NCI-H1436 treated with DMSO at 0.1 percent for 48 hours (cell line): Measurements from ENCODE around the gene FAM120B.
"Not testable (repeated sequence)": the region's sequence is repeated elsewhere in the genome, so short reads cannot be mapped to it uniquely, and the experiment has no call there.

Source experiments
- DNase-seq: peaks from one replicate; lab custom pipeline; 2025; lab: John Stamatoyannopoulos, UW

Gene FAM120B

DNA sequence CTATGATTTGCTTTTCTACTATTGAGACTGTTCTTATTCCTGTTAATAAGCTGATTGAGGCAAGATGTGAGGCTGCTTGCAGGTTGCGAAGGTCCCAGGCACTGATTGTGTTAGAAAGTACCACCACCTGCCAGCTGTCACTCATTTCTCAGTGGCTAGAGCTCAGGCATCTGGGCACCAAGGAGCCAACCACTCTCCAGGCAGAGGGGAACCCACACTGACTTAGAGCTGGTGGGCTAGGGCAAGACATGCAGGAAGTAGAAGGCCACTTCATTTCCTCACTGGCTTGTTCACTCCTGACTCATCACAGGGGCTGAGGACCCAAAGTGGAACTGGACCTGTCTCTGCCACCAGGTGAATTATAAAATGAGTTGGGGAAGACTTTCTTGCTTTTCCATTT lies 7.9 kb upstream of the FAM120B start:
- no peak for DNase-seq

DNA sequence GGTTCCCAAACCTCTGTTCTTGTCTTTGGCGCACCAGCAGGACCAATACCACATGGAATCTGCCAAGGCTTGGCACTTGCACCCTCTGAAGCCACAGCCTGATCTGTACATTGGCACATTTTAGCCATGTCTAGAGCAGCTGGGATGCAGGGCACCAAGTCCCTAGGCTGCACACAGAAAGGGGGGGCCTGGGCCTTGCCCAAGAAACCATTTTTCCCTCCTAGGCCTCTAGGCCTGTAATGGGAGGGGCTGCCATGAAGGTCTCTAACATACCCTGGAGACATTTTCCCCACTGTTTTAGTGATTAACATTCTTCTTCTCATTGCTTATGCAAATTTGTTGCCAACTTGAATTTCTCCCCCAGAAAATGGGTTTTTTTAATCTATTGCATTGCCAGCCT lies 5.4 kb upstream of the FAM120B start:
- DNase-seq: no peak

DNA sequence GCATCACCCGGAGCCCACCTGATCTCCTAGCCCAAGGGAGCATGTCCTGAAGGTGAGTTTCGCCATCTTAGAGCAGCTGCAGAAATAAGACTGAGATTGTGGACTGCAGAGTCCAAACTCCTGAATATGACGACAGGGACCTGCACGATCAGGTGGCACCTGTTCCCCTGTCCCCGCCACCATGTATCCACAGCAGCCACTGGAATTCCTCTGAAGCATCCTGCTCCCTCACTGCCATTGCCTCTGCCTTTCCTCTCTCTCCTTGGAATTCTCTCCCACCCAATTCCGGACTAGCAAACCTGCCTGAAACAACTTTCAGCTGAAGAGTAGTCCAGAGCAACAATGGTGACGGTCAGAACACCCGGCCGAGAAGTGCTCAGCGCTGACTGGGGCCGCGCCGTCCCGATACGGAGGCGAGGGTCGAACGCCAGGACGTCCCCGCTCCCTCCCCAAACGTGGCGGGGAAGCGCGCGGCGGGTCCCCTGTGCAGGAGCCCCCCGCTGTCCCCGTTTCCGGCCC lies 694 bp upstream of the FAM120B start:
- DNase-seq: no peak

DNA sequence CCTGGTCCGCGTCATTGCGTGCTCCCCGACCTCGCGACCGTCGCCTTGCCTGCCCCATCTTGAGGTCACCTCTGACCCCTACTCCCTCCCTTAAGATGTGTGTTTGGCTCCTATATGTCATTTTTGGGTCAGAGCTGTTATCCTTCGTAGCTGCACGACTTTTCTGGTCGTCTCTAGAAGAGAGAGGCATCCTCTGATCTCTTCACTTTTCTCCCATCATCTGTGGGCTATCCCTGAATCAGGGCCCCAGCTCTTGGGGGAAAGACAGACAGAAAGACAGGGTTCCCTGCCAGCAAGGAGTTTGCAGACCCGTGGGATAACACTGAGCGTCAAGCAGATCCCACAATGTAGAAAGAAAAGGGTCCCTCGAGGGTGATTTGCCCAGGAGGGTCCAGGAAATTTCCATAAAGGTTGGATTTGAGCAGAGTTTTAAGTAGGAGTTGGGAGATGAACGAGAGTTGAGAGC lies 555 bp downstream of the FAM120B start:
- DNase-seq: no peak

DNA sequence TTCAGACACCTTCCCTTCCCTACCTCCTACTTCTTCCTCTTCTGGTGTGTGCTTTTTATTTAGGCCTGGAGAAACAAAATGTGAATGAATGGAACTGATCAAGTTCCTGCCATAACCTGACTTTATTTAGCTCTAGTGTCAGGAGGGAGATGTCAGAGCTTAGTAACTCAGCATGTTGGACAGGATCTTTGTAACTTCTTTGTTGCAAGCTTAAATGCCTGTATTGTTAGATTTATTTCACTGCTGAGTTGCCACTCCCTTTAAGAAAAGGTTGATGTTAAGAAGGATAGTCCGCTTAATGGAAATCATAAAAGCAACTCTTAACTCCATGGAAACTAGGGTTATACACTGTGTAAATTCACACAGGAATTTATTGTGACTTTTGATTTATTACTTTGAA lies 2.2 kb downstream of the FAM120B start:
- DNase-seq: no peak

DNA sequence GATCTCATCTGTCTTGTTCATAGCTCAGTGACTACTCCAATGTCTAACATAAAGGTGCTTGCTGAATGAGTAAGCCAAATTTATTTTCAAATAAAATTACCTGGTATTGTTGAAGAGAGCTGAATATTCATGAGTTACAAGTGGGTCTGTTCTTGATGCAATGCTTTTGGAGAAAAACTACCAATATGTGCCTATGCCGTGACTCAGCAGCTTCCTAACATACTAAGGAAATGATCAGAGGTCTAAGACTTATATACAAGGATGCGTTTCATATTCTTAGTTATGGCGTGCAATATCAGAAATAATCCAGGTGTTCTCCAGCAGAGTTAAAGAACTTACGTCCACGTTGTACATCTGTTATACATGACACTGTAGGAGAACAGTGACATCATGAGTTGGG lies 5.1 kb downstream of the FAM120B start:
- no peak for DNase-seq

DNA sequence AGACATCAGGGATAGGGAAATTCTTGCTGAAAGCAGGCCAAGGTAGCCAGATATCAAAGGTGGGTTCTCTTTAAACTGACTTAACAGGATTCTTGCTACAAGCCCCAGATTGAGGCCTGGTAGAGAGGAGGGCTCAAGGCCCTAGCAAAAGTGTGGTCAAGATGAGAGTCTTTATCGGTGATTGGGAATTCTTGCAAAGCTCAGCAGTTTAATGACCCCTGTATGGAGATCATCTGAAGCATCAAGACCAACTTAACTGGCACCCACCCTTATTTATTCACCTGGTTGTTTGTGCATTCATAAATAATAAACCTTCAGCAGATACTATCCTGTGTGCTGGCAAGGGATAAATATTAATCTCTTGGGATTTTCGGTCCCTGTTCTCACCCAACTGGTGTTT lies 6.3 kb downstream of the FAM120B start:
- DNase-seq: no peak

DNA sequence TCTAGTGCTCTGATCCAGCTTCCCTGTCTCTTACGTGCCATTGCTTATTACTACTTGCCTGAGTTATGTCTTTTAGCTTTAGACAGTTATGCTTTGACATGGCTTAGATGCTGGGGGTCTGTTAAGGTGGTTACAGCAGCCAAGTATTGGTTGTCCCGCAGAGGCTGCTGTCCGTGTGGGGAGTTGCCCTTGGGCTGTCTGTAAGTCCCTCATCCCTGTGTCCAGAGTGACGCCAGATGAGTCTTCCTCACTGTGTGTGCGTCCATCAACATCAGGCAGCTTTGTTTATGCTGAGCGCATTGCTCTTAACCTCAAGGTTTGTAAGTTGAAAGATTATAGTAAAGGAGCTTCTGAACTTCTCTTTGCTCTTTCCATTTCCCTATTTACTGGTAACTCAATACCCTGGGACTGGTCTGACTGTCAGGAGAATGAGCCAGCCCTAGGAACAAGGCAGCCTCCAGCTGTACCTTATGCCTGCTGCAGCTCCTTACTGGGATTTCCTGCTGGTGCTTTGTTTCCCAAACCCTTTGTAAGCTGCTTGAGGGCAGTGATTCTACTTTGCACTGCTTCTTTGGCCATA lies 7.2 kb downstream of the FAM120B start:
- DNase-seq: no peak

DNA sequence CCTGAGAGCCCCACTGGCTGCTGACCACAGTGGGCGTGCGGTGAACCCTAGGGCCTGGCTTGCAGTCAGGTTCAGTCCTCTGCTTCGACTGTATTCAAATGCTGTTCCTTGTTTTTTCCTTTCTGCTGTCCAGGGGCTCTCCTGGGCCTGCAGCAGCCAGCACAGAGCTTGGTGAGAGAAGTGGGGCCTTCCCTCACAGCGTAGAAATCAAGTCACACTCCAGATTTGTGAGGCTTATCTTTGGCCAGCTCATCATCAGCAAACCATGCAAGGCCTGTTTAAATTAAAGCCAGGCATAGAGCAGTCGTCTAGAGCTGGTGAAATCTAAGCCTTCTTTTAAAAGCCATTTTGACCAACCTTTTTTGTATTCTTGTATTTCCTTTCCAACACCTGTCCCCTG lies 8.4 kb downstream of the FAM120B start:
- DNase-seq: no peak

DNA sequence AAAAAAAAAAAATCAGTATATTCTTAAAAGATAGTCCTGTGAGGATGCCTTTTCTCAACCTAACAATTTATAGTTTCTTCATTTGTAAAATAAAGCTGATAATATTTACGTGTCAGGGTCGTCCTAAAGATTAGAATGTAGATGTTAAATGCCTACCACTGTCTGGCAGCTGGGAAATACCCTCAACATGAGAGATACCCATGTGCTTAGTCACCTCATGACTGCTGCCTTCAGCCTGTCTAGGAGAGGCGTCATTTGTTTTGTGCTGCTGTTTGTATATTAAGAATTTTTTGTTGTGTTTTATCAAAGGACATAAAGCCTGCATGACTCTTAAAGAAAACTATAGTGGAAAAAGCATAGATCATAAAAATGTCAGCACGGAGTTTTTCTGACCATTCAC lies 9.5 kb downstream of the FAM120B start:
- DNase-seq: no peak

DNA sequence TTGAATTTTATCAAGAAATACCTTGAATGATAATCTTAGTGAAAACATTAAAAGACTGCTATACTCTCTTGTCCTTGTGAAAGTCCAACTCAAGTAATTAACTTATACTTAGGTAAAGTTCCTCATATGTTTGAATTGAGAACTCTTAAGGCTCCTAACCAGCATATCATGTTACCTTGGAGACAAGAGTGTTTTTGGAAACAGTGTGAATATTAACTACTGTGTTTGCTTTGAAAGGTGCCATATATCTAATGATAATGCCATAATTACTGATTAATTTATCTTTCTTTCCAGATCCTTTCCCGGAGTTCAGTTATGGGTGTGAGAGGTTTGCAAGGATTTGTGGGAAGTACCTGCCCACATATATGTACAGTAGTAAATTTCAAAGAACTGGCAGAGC lies 10.5 kb downstream of the FAM120B start:
- DNase-seq: no peak

DNA sequence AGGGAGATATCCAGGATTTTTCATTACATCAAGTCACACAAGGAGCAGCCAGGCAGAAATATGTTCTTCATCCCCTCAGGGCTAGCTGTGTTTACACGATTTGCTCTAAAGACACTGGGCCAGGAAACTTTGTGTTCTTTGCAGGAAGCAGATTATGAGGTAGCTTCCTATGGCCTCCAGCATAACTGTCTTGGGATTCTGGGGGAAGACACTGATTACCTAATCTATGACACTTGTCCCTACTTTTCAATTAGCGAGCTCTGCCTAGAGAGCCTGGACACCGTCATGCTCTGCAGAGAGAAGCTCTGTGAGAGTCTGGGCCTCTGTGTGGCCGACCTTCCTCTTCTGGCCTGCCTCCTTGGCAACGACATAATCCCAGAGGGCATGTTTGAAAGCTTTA lies 11.2 kb downstream of the FAM120B start:
- DNase-seq: no peak

DNA sequence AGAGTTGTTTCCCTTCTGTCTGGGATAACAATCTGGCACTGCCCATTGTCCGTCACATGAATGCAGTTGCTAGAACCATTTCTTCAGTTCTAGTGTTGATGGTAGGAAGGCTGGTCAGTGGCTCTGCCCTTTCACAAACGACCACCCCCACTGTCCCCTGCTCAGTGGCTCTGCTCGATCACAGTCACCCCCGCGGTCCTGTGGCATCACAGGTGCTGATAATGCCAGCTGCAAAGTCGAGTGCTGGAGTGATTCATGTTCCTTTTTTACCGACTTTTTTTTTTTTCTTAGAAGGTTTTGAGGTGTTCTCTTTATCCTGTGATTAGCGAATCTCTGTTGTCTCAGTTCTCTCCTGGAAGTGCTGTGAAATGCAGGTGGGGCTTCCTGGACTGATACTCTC lies 22.8 kb downstream of the FAM120B start:
- DNase-seq: no peak

DNA sequence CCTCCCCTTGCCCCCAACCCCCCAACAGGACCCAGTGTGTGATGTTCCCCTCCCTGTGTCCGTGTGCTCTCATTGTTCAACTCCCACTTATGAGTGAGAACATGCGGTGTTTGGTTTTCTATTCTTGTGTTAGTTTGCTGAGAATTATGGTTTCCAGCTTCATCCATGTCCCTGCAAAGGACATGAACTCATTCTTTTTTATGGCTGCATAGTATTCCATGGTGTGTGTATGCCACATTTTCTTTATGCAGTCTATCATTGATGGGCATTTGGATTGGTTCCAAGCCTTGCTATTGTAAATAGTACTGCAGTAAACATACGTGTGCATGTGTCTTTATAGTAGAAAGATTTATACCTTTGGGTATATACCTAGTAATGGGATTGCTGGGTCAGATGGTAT lies 28.6 kb downstream of the FAM120B start:
- not testable (repeated sequence) for DNase-seq

DNA sequence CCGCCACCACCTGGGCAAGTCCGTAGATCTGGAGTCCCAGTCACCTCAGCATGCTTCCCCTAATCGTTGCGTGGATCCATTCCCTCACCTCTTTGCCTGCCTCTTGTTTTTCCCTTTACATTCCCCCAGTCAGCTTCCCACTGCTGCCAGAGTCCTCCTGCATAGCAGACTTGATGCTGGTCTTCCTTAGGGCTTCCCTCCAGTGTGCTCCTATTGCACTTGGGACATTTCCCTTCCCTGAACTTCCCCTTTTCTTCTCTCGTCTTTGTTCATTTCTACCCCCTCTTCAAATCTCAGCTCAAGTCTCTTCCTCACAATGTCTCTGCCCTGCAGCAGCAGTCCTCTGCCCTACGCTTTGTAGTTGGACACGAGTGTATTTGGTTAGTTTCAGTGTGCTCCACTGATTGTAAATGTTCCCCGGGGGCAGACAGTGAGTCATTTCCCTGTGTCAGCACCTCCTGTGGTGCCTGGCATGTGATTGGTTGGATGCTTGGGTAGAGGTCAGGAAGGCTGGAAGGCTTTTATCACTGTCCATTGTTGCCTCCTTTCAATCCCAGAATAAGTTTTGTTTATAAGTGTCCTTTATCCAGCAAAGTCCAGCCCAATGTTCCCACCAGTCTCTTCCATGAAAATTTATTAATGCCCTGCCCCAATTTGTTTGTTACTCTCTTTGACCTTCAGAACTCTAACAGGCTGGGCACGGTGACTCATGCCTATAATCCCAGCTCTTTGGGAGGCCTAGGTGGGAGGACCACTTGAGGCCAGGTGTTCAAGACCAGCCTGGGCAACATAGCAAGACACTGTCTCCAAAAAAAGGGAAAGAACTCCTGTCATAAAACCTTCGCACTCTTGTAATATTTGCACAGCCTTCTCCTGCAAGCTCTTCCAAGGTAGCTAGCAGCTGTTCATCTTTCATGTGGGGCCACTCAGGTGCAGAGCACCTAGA lies 38.3 kb downstream of the FAM120B start:
- DNase-seq: no peak

DNA sequence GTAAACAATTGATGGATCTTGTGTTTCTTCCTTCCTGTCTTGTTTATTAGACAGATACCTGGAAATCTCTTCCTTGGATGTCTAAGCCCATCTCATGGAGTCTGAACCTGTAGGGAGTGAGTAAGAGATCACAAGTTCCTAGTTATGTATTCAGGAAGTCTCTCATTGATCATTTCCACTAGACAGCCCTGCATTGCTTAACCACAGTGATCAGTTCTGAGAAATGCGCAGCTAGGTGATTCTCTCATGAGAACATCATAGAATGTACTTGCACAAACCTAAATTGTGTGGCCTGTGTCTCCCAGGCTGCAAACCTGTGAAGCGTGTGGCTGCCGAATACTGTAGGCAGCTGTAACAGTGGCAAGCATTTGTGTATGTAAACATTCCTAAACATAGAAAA lies 39.1 kb downstream of the FAM120B start:
- DNase-seq: no peak

DNA sequence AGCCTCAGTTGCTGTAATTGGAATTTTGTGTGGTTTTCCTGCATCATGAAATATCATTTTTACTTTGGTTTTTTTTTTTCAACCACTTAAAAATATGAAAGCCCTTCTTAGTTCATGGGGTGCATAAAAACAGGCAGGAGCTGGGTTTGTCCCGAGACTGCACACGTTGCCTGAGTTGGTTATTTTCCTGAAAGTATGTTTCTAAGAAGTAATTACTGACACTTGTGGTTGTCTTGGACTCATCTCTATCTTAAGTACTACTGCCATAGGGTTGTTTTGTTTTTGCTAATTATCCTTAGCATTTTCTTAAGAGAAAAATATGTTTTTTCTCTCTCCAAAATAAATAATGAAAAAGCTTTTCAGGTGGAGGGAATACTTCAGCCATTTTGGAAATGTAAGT lies 40.1 kb downstream of the FAM120B start:
- no peak for DNase-seq

DNA sequence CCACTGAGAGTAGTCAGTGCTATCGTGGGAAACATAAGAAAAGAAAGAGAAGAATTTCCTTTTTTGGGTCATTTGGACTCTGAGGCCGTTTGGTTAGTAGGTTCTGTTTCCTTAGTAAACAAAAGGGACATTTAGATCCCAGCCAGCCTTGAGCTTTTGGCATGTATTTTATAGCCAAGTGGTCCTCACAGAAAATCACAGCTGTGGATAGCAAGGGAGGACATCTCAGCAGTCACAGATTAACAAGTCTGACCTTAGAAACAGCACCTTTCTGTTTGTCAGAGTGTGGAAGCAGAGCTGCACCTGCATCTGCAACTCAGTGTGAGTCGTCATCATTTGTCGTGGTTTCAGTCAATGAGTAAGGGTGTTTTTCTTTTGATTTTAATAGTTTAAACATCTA lies 40.5 kb downstream of the FAM120B start:
- DNase-seq: no peak

DNA sequence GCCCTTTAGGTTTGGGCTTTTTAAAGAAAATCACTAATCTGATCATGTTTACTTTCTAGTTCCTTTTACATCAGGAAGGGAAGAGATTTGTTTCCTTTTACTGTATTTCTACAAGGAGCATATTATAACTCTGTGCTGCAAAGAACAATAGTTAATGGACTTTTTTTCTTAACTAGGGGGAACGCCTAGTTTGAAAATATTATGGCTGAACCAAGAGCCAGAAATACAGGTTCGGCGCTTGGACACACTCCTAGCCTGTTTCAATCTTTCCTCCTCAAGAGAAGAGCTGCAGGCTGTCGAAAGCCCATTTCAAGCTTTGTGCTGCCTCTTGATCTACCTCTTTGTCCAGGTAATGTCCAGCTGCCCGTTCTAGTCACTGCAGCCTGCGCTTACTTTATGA lies 41.4 kb downstream of the FAM120B start:
- no peak for DNase-seq

DNA sequence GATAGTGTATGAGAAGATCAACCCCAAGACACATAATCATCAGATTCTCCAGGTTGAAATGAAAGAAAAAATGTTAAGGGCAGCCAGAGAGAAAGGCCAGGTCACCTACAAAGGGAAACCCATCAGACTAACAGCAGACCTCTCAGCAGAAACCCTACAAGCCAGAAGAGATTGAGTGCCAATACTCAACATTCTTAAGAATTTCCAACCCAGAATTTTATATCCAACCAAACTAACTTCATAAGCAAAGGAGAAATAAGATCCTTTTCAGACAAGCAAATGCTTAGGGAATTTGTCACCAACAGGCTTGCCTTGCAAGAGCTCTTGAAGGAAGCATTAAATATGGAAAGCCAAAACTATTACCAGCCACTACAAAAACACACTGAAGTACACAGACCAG lies 44.9 kb downstream of the FAM120B start:
- not testable (repeated sequence) for DNase-seq

DNA sequence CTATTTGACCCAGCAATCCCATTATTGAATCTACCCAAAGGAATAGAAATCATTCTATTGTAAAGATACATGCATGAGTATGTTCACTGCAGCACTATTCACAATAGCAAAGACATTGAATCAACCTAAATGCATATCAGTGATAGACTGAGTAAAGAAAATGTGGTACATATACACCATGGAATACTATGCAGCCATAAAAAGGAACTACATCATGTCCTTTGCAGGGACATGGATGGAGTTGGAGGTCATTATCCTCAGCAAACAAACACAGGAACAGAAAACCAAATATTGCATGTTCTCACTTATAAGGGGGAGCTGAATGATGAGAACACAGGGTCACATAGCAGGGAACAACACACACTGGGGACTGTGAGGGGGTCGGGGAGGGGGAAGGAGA lies 48.6 kb downstream of the FAM120B start:
- not testable (repeated sequence) for DNase-seq

DNA sequence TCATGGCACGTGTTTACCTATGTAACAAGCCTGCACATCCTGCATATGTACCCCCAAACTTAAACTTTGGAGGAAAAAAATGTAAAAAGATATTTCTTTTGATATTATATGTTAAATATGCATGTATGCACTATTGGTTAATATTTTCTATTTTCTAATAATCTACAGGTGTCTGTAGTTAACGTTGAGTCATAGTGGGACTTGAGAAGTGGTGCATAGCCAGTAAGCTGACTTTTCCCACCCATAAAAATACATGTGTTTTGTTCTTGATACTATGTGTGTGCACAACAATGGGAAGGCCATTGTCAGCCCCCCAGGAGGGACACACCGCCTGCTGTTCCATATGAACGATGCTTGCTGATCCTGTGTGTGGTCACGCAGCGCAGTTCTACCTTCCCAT lies 49.1 kb downstream of the FAM120B start:
- DNase-seq: no peak

DNA sequence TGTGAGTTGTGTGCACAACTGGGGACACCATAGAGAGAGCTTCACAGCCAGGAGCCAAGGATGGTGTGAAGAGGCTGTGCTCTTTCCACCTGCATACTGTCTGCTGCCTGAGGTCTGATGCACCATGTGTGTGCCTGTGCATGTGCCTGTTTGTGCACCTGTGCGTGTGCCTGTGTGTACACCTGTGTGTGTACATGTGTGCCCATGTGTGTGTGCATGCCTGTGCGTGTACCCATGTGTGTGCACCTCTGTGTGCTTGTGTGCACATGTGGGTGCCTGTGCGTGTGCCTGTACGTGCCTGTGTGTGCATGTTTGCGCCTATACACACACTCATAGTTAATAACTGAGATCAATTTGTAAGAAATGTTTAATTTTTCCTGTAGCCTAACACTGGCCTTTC lies 51.3 kb downstream of the FAM120B start:
- no peak for DNase-seq
